G401 (cell line): Measurements from ENCODE around the gene AMDHD2. TPM values are rescaled to one million over a fixed set of nuclear protein-coding genes. Genes with fewer than 3 reads are reported as not detected.
A peak's percentile ranks its signal among the peaks of the same experiment; 100 is the strongest.

Source experiments
- DNase-seq: peaks from one replicate; pipeline ENCODE4 v3.0.0-alpha.2; 2015; ENCODE audit warnings: low spot score
- in situ Hi-C: cut with HindIII; loops from 2 replicates; pipeline ENCODE4 v1.10.0; 2016; ENCODE audit warnings: low sequenced_read_pairs, mixed read lengths
- total RNA-seq: library from RNA; depleted of rRNA; stranded (reverse); fragments of >200 nt; shearing (Covaris generic); gene quantifications from 2 replicates; pipeline ENCODE4 v1.2.3, GENCODE V29; 2014

Gene AMDHD2
- total RNA-seq, 1 experiment from 2014 or later, result 75.0 TPM

DNA sequence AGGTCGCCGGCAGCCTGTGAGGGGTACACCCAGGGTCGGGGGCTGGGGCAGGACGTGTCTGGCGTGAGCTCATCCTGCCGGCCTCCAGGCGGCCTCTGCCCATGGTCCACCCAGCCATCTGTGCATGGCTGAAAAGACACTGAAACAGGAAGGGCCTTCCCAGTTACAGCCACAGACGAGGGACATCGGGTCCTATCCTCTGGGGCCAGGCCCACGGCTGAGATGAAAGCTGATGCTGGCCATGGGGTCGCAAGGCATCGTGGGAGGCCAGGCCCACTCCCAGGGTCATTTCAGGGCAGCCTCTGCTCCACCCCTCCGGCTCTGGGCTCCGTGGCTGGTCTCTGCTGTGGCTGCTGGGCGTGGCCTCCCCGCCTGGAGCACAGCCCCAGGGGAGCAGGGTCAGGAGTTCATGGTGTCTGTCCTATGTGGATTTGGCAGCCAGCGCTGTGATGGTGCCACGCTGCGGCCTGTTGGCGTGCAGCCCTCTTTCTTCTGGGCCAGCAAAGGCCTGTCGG is 23.0 kb upstream of the AMDHD2 start:
- in situ Hi-C loops, result no loop called here

DNA sequence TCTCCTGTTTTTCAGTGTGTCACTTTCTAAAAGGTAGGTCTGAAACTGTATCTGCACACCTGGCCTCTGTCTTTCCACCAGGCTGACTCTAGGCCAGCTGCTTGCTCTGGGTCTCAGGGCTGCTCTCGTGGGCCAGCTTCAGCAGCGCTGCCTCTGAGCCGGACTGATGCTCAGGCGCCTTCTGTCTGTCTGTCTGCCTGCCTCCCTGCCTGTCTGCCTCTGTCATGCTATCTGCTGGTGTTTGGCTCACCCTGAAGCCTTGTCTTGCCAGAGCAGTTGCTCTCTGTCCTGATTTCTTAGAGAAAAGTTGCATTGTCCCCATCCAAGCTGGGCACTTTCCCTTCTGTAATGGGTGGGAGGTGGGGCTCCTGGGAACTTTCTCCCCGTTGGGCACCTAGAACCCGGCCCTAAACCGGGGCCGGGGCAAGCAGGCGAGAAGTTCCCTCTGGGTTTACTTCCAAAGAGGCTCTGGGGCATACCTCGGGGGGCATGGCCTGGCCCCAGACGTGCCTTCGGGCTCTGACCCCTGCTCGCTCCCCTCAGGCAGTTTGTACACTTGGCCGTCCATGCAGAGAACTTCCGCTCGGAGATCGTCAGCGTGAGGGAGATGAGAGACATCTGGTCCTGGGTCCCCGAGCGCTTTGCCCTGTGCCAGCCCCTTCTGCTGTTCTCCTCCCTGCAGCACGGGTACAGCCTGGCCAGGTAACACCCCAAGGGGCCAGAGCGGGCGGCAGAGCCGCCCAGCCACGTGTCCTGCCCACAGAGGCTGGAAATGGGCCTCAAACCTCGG is 22.3 kb upstream of the AMDHD2 start:
- in situ Hi-C loops, result no loop called here
- no peak for DNase-seq

More for the DNA sequence above, 23.0 kb upstream of the AMDHD2 start:
- no peak for DNase-seq

- in situ Hi-C loops, result no loop called here
- DNase-seq, result no peak
These were observed 21.5 kb upstream of the AMDHD2 start for GRCh38 chr16:2498531-2499253.

DNA sequence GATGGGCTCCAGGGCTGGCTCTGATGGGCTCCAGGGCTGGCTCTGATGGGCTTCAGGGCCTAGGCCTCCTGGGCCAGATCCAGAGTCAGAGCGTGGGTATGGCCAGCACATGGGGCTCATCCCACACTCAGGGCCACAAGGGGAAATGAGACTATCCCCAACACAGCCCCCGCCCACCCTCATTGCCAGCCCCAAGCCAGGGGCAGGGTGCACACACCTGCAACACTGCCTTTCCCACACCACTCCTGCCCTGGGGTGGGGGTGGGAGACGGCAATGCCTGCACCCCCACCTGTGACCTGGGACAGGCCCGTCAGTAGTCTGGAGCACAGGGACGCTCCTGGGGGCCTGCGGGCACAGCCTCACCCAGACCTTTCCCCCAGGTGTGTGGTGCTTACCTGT is 20.7 kb upstream of the AMDHD2 start:
- in situ Hi-C loops, result no loop called here

GRCh38 chr16:2499890-2500429 is 20.2 kb upstream of the AMDHD2 start:
- in situ Hi-C loops, result loop anchor here (25.0 kb wide), 1 partner anchor 338 kb away; the partner anchor contains the start of gene TRAF7
- DNase-seq, result no peak

More for the DNA sequence above, 20.7 kb upstream of the AMDHD2 start:
- no peak for DNase-seq

- DNase-seq, result no peak
- in situ Hi-C loops, result loop anchor here (25.0 kb wide), 1 partner anchor 338 kb away; the partner anchor contains the start of gene TRAF7
These were observed 19.7 kb upstream of the AMDHD2 start for GRCh38 chr16:2500430-2500917.

DNA sequence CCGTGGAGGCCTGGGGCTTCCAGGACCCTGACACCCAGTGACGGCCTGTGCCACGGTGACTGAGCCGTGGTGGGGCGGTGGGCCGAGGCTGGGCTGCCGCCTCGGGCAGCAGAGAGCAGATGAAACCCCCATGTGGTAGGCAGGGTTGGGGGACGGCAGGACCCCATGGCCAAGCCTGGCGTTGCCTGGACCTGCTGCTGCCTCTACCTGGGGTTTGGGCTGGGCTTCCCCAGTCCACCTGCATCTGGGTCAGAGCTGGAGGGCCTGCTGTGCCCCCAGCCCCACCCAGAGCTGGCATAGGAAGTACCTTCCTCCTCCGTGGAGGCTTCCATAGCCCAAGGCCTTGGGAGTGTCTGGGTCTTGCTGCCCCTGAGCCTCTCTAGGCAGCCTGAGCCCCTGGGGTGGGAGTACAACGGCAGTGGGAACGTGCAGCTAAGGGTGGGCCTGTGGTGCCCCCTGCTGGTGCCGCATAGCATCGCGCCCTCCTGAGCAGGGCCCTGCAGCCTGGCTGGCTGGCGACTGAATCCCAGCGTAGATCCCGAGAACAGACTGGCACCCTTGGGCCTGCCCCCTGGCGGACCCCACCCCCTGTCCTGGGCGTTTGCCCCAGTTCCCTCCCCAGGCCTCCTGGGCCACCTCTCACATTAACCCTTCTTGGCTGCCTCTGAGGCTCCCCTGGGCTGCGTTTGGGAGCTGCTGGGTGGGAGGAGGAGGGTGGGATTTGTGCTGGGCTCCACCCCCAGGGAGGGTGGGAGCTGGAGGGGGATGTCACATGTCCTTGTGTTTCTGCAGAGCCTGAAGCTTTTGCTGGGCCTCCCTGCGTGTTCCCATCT is 19.0 kb upstream of the AMDHD2 start:
- peak; percentile 83 for DNase-seq
- in situ Hi-C loops, result loop anchor here (25.0 kb wide), 1 partner anchor 339 kb away; the partner anchor contains the start of gene TRAF7

GRCh38 chr16:2501946-2502895 is 17.9 kb upstream of the AMDHD2 start:
- no peak for DNase-seq
- in situ Hi-C loops, result loop anchor here (25.0 kb wide), 1 partner anchor 340 kb away; the partner anchor contains the start of gene TRAF7

- DNase-seq, result no peak
- in situ Hi-C loops, result loop anchor here (25.0 kb wide), 1 partner anchor 343 kb away; the partner anchor contains the start of gene TRAF7
These were observed 14.5 kb upstream of the AMDHD2 start for GRCh38 chr16:2505695-2506094.

GRCh38 chr16:2507052-2507659 is 13.0 kb upstream of the AMDHD2 start:
- in situ Hi-C loops, result loop anchor here (25.0 kb wide), 1 partner anchor 345 kb away; the partner anchor contains the start of gene TRAF7
- no peak for DNase-seq

GRCh38 chr16:2507665-2508064 is 12.5 kb upstream of the AMDHD2 start:
- in situ Hi-C loops, result loop anchor here (25.0 kb wide), 1 partner anchor 345 kb away; the partner anchor contains the start of gene TRAF7
- DNase-seq, result no peak

- no peak for DNase-seq
- in situ Hi-C loops, result loop anchor here (25.0 kb wide), 1 partner anchor 347 kb away; the partner anchor contains the start of gene TRAF7
These were observed 11.3 kb upstream of the AMDHD2 start for GRCh38 chr16:2508722-2509400.

DNA sequence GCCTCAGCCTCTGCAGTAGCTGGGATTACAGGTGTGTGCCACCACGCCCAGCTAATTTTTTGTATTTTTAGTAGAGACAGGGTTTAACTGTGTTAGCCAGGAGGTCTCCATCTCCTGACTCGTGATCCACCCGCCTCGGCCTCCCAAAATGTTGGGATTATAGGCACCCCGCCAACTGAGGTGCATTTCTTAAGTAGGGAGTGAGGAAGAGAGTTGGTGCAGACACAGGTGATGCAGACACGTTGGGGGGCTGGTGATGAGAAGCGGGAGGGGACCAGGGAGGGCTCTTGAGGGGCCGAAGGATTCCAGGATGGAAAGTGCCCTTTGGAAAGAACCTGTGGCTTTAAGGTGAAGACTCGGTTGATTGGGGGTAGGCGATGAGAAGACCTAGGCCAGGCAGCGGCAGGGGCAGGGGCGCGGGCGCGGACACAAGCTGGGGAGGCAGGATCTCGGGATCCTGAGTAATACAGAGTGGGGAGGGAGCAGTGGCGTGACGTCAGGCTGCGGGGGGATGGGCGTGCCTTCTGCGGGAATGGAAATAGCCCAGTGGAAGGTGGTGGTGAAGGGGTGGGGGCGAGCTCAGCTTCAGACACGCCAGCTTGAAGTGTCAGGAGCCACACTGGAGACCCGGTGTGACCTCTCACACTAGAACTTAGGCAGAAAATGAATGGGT is 8.9 kb upstream of the AMDHD2 start:
- peak; percentile 72 for DNase-seq
- in situ Hi-C loops, result loop anchor here (25.0 kb wide), 1 partner anchor 349 kb away; the partner anchor contains the start of gene TRAF7

GRCh38 chr16:2511996-2512734 is 8.0 kb upstream of the AMDHD2 start:
- DNase-seq, result no peak
- in situ Hi-C loops, result loop anchor here (25.0 kb wide), 1 partner anchor 350 kb away; the partner anchor contains the start of gene TRAF7
